IMR-90 (cell line): ENCODE results near the gene NEDD4L. TPM values are rescaled to one million over a fixed set of nuclear protein-coding genes. Genes with fewer than 3 reads are reported as not detected.

Experiments
- ATAC-seq: fragments of 200-7000 bp; cut with Tn5 transposase; 2 replicates; pipeline ENCODE4 v1.9.1; 2020; ENCODE audit warnings: low read depth, mild to moderate bottlenecking, moderate library complexity
- BruUV-seq: library from RNA; stranded (reverse); fragments of 400-500 nt; replicated peaks from 2 replicates; lab custom pipeline; 2021; lab: Mats Ljungman, UMichigan
- CTCF ChIA-PET: fragments of 300-600 bp; formaldehyde crosslinking; extraction: SDS; loops from one replicate; lab custom pipeline; 2021; ENCODE audit warnings: antibody characterized with exemption; lab: Yijun Ruan, JAX
- POLR2A ChIA-PET: fragments of 300-600 bp; sonication (Branson Sonifier 250); formaldehyde crosslinking; loops from one replicate; lab custom pipeline; 2022; ENCODE audit warnings: antibody characterized with exemption; ENCODE audit not compliant: unreplicated experiment; lab: Charles Lee
- DNase-seq: peaks from one replicate; pipeline ENCODE4 v3.0.0; 2013
- H2AFZ ChIP-seq: replicated peaks from 2 replicates; pipeline ENCODE3; 2013; ENCODE audit warnings: low read length, mild to moderate bottlenecking; ENCODE audit not compliant: poor library complexity
- H2AK5ac ChIP-seq: 2 replicates; pipeline ENCODE4 v1.6.1; 2013; ENCODE audit warnings: low read depth, low read length, inconsistent platforms
- H2AK9ac ChIP-seq: replicated peaks from 2 replicates; pipeline ENCODE3; 2013; ENCODE audit warnings: mild to moderate bottlenecking, low read depth, low read length, moderate library complexity; ENCODE audit not compliant: poor library complexity
- H2BK120ac ChIP-seq: 2 replicates; pipeline ENCODE4 v1.6.1; 2013; ENCODE audit warnings: low read depth, low read length, inconsistent platforms
- H2BK15ac ChIP-seq: 3 replicates; pipeline ENCODE4 v1.6.1; 2013; ENCODE audit warnings: low read depth, low read length, inconsistent platforms
- H2BK20ac ChIP-seq: 2 replicates; pipeline ENCODE4 v1.6.1; 2013; ENCODE audit warnings: low read depth, mild to moderate bottlenecking, inconsistent platforms, low read length, moderate library complexity
- H2BK5ac ChIP-seq: 2 replicates; pipeline ENCODE4 v1.6.1; 2013; ENCODE audit warnings: mild to moderate bottlenecking, low read depth, low read length, inconsistent platforms; ENCODE audit not compliant: poor library complexity, severe bottlenecking
- H3K14ac ChIP-seq: replicated peaks from 2 replicates; pipeline ENCODE4 v1.6.1; 2013; ENCODE audit warnings: low read depth, low read length, inconsistent platforms
- H3K18ac ChIP-seq: 2 replicates; pipeline ENCODE4 v1.6.1; 2013; ENCODE audit warnings: low read depth, low read length, control low read depth
- H3K23ac ChIP-seq: 2 replicates; pipeline ENCODE4 v1.6.1; 2013; ENCODE audit warnings: low read depth, low read length, inconsistent platforms
- H3K27ac ChIP-seq: 2 replicates; pipeline ENCODE4 v1.5.1; 2013; ENCODE audit warnings: mild to moderate bottlenecking, control low read depth, low read length; ENCODE audit not compliant: insufficient read depth
- H3K27me3 ChIP-seq: 2 replicates; pipeline ENCODE4 v1.6.1; 2013; ENCODE audit warnings: low read length; ENCODE audit not compliant: control insufficient read depth, insufficient read depth
- H3K36me3 ChIP-seq: 2 replicates; pipeline ENCODE4 v1.6.1; 2013; ENCODE audit warnings: low read length, mixed read lengths; ENCODE audit not compliant: control insufficient read depth, insufficient read depth
- H3K4ac ChIP-seq: 2 replicates; pipeline ENCODE4 v1.6.1; 2013; ENCODE audit warnings: low read depth, low read length, inconsistent platforms
- H3K4me1 ChIP-seq: 2 replicates; pipeline ENCODE4 v1.6.1; 2013; ENCODE audit warnings: low read length, mixed read lengths; ENCODE audit not compliant: control insufficient read depth, insufficient read depth
- H3K4me2 ChIP-seq: 2 replicates; pipeline ENCODE4 v1.6.1; 2013; ENCODE audit warnings: low read depth, mild to moderate bottlenecking, control low read depth, low read length, moderate library complexity
- H3K4me3 ChIP-seq: 2 replicates; pipeline ENCODE4 v1.5.1; 2013; ENCODE audit warnings: low read depth, mild to moderate bottlenecking, control low read depth, low read length, moderate library complexity; ENCODE audit not compliant: insufficient read depth
- H3K56ac ChIP-seq: 2 replicates; pipeline ENCODE4 v1.6.1; 2013; ENCODE audit warnings: low read length, inconsistent platforms; ENCODE audit not compliant: insufficient read depth; ENCODE audit errors: extremely low read depth
- H3K79me1 ChIP-seq, 2 experiments: 2 replicates each; pipeline ENCODE4 v1.6.1; 2013; ENCODE audit warnings: low read length in 2 of 2, inconsistent platforms in 1 of 2, low read depth in 1 of 2
- H3K9ac ChIP-seq: 2 replicates; pipeline ENCODE4 v1.6.1; 2013; ENCODE audit warnings: low read depth, low read length, control low read depth
- H3K9me1 ChIP-seq: 2 replicates; pipeline ENCODE4 v1.6.1; 2013; ENCODE audit warnings: low read length, inconsistent platforms; ENCODE audit not compliant: insufficient read depth
- H3K9me3 ChIP-seq: 2 replicates; pipeline ENCODE4 v1.6.1; 2013; ENCODE audit warnings: low read length; ENCODE audit not compliant: control insufficient read depth, insufficient read depth
- H4K20me1 ChIP-seq: 2 replicates; pipeline ENCODE4 v1.6.1; 2013; ENCODE audit warnings: low read length, inconsistent platforms; ENCODE audit not compliant: insufficient read depth
- H4K5ac ChIP-seq: 2 replicates; pipeline ENCODE4 v1.6.1; 2013; ENCODE audit warnings: mild to moderate bottlenecking, low read depth, low read length, control low read depth
- H4K8ac ChIP-seq, 2 experiments: 2 replicates each; pipeline ENCODE4 v1.6.1; 2013; ENCODE audit warnings: low read depth in 2 of 2, low read length in 2 of 2, control low read depth in 1 of 2, inconsistent platforms in 1 of 2
- H4K91ac ChIP-seq: 2 replicates; pipeline ENCODE4 v1.6.1; 2013; ENCODE audit warnings: low read depth, low read length, inconsistent platforms; ENCODE audit not compliant: insufficient read depth
- BHLHE40 ChIP-seq: fragments of 150-350 bp; IDR thresholded peaks from 2 replicates; pipeline ENCODE4 v1.6.1; 2016; ENCODE audit warnings: mild to moderate bottlenecking, low read depth, low read length
- CEBPB ChIP-seq: IDR thresholded peaks from 2 replicates; pipeline ENCODE4 v1.6.1; 2012; ENCODE audit warnings: low read depth, low read length, improper control_type of control experiment
- CHD1 ChIP-seq: IDR thresholded peaks from 2 replicates; pipeline ENCODE4 v1.6.1; 2012; ENCODE audit warnings: low read depth, low read length, improper control_type of control experiment
- FOS ChIP-seq: fragments of 150-350 bp; IDR thresholded peaks from 2 replicates; pipeline ENCODE4 v1.6.1; 2016; ENCODE audit warnings: low read depth, low read length
- MAFK ChIP-seq: IDR thresholded peaks from 2 replicates; pipeline ENCODE4 v1.6.1; 2012; ENCODE audit warnings: low read depth, low read length, improper control_type of control experiment
- MAZ ChIP-seq: IDR thresholded peaks from 2 replicates; pipeline ENCODE4 v1.6.1; 2012; ENCODE audit warnings: low read depth, mild to moderate bottlenecking, low read length, improper control_type of control experiment, moderate library complexity, borderline replicate concordance
- MXI1 ChIP-seq: IDR thresholded peaks from 2 replicates; pipeline ENCODE4 v1.6.1; 2012; ENCODE audit warnings: low read depth, mild to moderate bottlenecking, low read length, moderate library complexity, borderline replicate concordance
- NFE2L2 ChIP-seq: fragments of 150-350 bp; IDR thresholded peaks from 2 replicates; pipeline ENCODE4 v1.6.1; 2016; ENCODE audit warnings: low read depth, mild to moderate bottlenecking, low read length
- POLR2A ChIP-seq: IDR thresholded peaks from 2 replicates; pipeline ENCODE4 v1.6.1; 2012; ENCODE audit warnings: mild to moderate bottlenecking, low read depth, low read length
- RAD21 ChIP-seq: IDR thresholded peaks from 2 replicates; pipeline ENCODE4 v1.6.1; 2012; ENCODE audit warnings: low read length, improper control_type of control experiment
- RCOR1 ChIP-seq: IDR thresholded peaks from 2 replicates; pipeline ENCODE4 v1.6.1; 2012; ENCODE audit warnings: mild to moderate bottlenecking, low read length, improper control_type of control experiment; ENCODE audit not compliant: insufficient replicate concordance
- RFX5 ChIP-seq: IDR thresholded peaks from 2 replicates; pipeline ENCODE4 v1.8.0; 2012; ENCODE audit warnings: low read depth, mild to moderate bottlenecking, low read length, moderate library complexity
- SMC3 ChIP-seq: fragments of 150-350 bp; IDR thresholded peaks from 2 replicates; pipeline ENCODE4 v1.6.1; 2016; ENCODE audit warnings: low read depth, mild to moderate bottlenecking, antibody characterized with exemption, low read length, moderate library complexity
- WGBS, 2 experiments: methylation state at CpG; one replicate each; pipeline versions ENCODE4 v1.1.5 to v1.1.7; 2013; ENCODE audit warnings: missing lambda C conversion rate in 2 of 2; ENCODE audit not compliant: insufficient read length in 1 of 2; ENCODE audit errors: extremely low coverage in 2 of 2; 5-methylcytosine and 5-hydroxymethylcytosine counted together
- dilution Hi-C: fragments of 300-500 bp; cut with HindIII; formaldehyde crosslinking; loops from one replicate; pipeline ENCODE4 v1.14.3; 2018; ENCODE audit warnings: low sequenced_read_pairs; ENCODE audit not compliant: unreplicated experiment
- in situ Hi-C: fragments of 300-500 bp; cut with MboI; formaldehyde crosslinking; loops from 3 replicates; pipeline ENCODE4 v1.14.3; 2019; ENCODE audit warnings: low sequenced_read_pairs, inconsistent platforms, mixed read lengths
- intact Hi-C: fragments of 100-400 bp; cut with micrococcal nuclease; formaldehyde crosslinking; loops from 2 replicates; pipeline ENCODE4 v1.10.0; 2022
- polyA plus RNA-seq, 3 experiments: library from polyadenylated mRNA; depleted of rRNA; stranded (reverse); fragments of >200 nt; gene quantifications; 2 replicates each; pipeline ENCODE4 v1.2.3, GENCODE V29; 2012; ENCODE audit warnings: low replicate concordance in 1 of 3
- total RNA-seq: library from RNA; depleted of rRNA; stranded (reverse); fragments of >200 nt; gene quantifications from 2 replicates; pipeline ENCODE4 v1.2.3, GENCODE V29; 2012
- TF ChIP-seq, protein P1 (sequence below): conservative IDR thresholded peaks from 2 replicates; pipeline ENCODE4 v1.5.1; 2012; ENCODE audit warnings: mild to moderate bottlenecking, low read depth, low read length, improper control_type of control experiment
- TF ChIP-seq, protein P2 (sequence below): fragments of 150-350 bp; IDR thresholded peaks from 2 replicates; pipeline ENCODE4 v1.6.1; 2016; ENCODE audit warnings: low read depth, mild to moderate bottlenecking, low read length, moderate library complexity, borderline replicate concordance
- TF ChIP-seq, protein P3 (sequence below): fragments of 150-350 bp; IDR thresholded peaks from 2 replicates; pipeline ENCODE4 v1.6.1; 2017; ENCODE audit warnings: mild to moderate bottlenecking, antibody characterized with exemption, low read length, low read depth

NEDD4L gene
- total and polyA plus RNA-seq, 2 of the 4 experiments (the other 2 are of a cell fraction): 10.0 to 10.9 TPM

GRCh38 chr18:58325494-58325893 is 281.5 kb downstream of the NEDD4L start:
- H3K4me1 ChIP-seq: peaks cover 4% of the 10 kb centered on the region; the same call in 1 of the 2 replicates
- TF ChIP-seq, protein P1, sequence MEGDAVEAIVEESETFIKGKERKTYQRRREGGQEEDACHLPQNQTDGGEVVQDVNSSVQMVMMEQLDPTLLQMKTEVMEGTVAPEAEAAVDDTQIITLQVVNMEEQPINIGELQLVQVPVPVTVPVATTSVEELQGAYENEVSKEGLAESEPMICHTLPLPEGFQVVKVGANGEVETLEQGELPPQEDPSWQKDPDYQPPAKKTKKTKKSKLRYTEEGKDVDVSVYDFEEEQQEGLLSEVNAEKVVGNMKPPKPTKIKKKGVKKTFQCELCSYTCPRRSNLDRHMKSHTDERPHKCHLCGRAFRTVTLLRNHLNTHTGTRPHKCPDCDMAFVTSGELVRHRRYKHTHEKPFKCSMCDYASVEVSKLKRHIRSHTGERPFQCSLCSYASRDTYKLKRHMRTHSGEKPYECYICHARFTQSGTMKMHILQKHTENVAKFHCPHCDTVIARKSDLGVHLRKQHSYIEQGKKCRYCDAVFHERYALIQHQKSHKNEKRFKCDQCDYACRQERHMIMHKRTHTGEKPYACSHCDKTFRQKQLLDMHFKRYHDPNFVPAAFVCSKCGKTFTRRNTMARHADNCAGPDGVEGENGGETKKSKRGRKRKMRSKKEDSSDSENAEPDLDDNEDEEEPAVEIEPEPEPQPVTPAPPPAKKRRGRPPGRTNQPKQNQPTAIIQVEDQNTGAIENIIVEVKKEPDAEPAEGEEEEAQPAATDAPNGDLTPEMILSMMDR: no peak
- TF ChIP-seq MXI1: no peak
- TF ChIP-seq MAZ: no peak
- no peak for TF ChIP-seq SMC3
- TF ChIP-seq BHLHE40: no peak
- no peak for TF ChIP-seq POLR2A
- TF ChIP-seq FOS: no peak
- no peak for TF ChIP-seq CHD1
- no peak for TF ChIP-seq MAFK
- TF ChIP-seq, protein P2, sequence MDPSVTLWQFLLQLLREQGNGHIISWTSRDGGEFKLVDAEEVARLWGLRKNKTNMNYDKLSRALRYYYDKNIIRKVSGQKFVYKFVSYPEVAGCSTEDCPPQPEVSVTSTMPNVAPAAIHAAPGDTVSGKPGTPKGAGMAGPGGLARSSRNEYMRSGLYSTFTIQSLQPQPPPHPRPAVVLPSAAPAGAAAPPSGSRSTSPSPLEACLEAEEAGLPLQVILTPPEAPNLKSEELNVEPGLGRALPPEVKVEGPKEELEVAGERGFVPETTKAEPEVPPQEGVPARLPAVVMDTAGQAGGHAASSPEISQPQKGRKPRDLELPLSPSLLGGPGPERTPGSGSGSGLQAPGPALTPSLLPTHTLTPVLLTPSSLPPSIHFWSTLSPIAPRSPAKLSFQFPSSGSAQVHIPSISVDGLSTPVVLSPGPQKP: no peak
- TF ChIP-seq, protein P3, sequence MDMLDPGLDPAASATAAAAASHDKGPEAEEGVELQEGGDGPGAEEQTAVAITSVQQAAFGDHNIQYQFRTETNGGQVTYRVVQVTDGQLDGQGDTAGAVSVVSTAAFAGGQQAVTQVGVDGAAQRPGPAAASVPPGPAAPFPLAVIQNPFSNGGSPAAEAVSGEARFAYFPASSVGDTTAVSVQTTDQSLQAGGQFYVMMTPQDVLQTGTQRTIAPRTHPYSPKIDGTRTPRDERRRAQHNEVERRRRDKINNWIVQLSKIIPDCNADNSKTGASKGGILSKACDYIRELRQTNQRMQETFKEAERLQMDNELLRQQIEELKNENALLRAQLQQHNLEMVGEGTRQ: no peak
- TF ChIP-seq RCOR1: no peak
- TF ChIP-seq RAD21: no peak
- no peak for TF ChIP-seq RFX5
- no peak for TF ChIP-seq CEBPB
- no peak for TF ChIP-seq NFE2L2
- no peak overlapping the region for H3K9ac ChIP-seq
- dilution Hi-C loops: no loop called here
- no peak overlapping the region for H3K14ac ChIP-seq
- no peak overlapping the region for H2BK5ac ChIP-seq
- no peak overlapping the region for H2AFZ ChIP-seq
- ChIA-PET CTCF (interaction anchor here (1.3 kb wide), 1 partner anchor 190 kb away, joined by 3 read pairs; no protein-coding TSS in a partner anchor), POLR2A (no interaction called here)
- no CpG with 5 or more reads among the region's 2 CpGs for WGBS, 2 experiments
- no peak overlapping the region for H3K4me3 ChIP-seq
- H3K27ac ChIP-seq: no peak overlapping the region
- H2AK9ac ChIP-seq: no peak overlapping the region
- no peak overlapping the region for H2BK20ac ChIP-seq
- BruUV-seq: no TSS peak
- H3K9me3 ChIP-seq: no peaks in the 10 kb centered on the region
- no peaks in the 10 kb centered on the region for H4K20me1 ChIP-seq
- H3K18ac ChIP-seq: no peak overlapping the region
- ATAC-seq: no peak
- H3K36me3 ChIP-seq: no peaks in the 10 kb centered on the region; the same call in 1 of the 2 replicates
- H4K5ac ChIP-seq: no peak overlapping the region
- H3K79me1 ChIP-seq: no peaks in the 10 kb centered on the region
- in situ Hi-C loops: no loop called here
- no peak overlapping the region for H3K56ac ChIP-seq
- H4K8ac ChIP-seq: no peak overlapping the region
- H4K91ac ChIP-seq: no peak overlapping the region
- H3K27me3 ChIP-seq: no peaks in the 10 kb centered on the region
- H2BK15ac ChIP-seq: no peak overlapping the region
- no peak overlapping the region for H3K23ac ChIP-seq
- DNase-seq: peak; percentile 33
- no peak overlapping the region for H3K4ac ChIP-seq
- no peak overlapping the region for H2AK5ac ChIP-seq
- H3K9me1 ChIP-seq: no peaks in the 10 kb centered on the region
- H3K4me2 ChIP-seq: no peak overlapping the region
- intact Hi-C loops: no loop called here
- H2BK120ac ChIP-seq: no peak overlapping the region
